Right ventricle myocardium superior (tissue), 1 donor: ENCODE results near the gene CARD19. TPM values are rescaled to one million over a fixed set of nuclear protein-coding genes. Genes with fewer than 3 reads are reported as not detected.

Experiments used
- ATAC-seq: fragments of 200-7000 bp; cut with Tn5 transposase; one replicate; pipeline ENCODE4 v1.9.1; 2020; ENCODE audit warnings: mild to moderate bottlenecking; ENCODE audit not compliant: poor library complexity
- DNase-seq: peaks from one replicate; pipeline ENCODE4 v3.0.0-alpha.2; 2020
- intact Hi-C: fragments of 100-400 bp; cut with DNase I; formaldehyde crosslinking; loops from one replicate; pipeline ENCODE4 v1.11.2; 2022
- total RNA-seq: library from RNA; stranded (reverse); fragmentation: NEBNext Ultra II Directional; extraction: Animal tissue kit (Norgen Biotek cat#: 25700); gene quantifications from one replicate; pipeline ENCODE4 v1.2.1, GENCODE V29; 2021
- donor health status: DM: no; HTN: yes; CAD: no; lungs with severe emphysema.

CARD19 gene
- total RNA-seq, 1 donor from 2014 or later = 27.5 TPM

DNA sequence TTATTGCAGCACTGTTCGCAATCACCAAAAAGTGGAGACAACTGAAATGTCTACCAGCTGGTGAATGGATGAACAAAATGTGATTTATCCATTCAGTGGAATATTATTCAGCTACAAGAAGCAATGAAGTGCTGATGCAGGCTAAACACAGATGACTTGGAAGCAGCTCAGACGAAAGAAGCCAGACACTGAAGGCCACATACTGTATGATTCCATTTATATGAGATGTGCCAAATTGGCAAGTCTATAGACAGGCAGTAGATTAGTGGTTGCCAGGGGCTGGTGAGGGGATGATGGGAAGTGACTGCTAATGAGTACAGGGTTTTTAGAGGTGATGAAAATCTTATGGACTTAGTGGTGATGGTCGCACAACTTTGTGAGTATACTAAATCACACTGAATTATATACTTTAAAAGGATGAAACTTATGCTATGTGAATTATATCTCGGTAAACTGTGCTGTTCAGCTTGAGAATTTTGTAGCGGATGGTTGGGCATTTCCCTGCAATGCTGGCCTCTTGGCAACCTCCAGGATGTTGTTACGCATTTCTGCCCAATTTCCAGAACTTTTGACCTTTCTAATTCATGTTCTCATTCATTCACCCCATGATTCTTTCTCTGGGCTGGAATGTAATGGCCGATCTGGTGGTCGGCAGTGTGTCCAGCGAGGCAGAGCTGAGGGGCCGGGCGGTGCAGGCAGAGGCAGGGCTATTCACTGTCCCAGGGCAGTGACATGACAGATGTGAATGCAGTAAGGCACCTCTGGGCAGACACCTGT lies 66.0 kb downstream of the CARD19 start:
- DNase-seq (no peak), ATAC-seq (peak; percentile 86)
- intact Hi-C loops = loop anchor here (5.0 kb wide), 1 partner anchor 140 kb away; no protein-coding TSS in a partner anchor

Other genes with a start within 250 kb of the CARD19 start
- gene ZNF484, start 218.2 kb upstream of the CARD19 start, total RNA-seq = 4.0 TPM
- 2.7 TPM for gene FGD3, start 148.7 kb upstream of the CARD19 start, total RNA-seq
- 0.56 TPM for gene SUSD3, start 37.5 kb upstream of the CARD19 start, total RNA-seq
- gene NINJ1, start 38.0 kb downstream of the CARD19 start, total RNA-seq = 49.2 TPM
- gene WNK2, start 87.9 kb downstream of the CARD19 start, total RNA-seq = 222 TPM